ENCODE measurements around the gene EFNA5.

The EFNA5 gene

DNA sequence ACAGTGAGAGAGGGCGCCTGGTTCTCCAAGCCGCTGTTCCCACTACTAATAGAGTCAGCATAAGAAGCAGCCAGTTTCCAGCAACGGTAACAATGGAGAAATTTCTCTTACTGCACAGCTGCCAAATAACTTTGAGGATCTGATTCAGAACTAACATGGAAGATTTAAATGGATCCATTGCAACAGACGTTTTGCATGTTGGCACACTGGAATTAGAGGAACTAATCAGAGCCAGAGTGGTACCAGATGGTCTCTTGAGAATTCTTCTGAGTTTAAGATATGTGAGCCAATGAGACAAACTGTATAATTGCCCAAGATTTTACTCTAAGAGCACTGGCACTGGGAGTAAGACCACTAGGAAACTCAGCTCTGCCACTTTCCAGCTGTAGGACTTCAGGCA lies 186.5 kb downstream of the EFNA5 start:
- no peak for DNase-seq

- no peak for DNase-seq
Measured at GRCh38 chr5:107483231-107484024, 187.3 kb downstream of the EFNA5 start.

DNA sequence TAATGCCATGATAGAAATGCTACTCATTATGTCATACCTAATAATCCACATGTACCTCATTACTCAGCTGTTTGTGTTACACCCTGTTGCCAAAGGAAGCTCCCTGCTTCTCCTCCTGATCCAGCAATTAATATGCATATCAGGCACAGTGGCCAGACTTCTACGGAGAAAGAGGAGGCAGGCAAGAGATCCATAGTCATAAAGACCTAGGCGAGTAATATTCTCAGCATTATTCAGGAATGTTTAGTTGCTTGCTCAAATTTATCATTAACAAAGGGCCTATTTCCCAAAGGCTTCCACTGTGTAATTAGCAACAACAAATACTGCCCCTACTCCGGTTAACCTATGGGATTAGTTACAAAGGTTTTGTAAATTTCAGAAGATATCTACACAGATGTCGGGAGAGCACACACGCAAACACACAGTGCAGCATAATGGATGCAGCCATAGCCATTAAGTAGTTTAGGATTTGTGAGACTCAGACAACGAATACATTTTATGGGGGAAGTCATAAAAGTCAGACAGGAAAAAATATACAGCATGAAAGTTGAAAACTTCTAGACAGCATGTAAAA lies 192.6 kb downstream of the EFNA5 start:
- DNase-seq, result no peak

DNA sequence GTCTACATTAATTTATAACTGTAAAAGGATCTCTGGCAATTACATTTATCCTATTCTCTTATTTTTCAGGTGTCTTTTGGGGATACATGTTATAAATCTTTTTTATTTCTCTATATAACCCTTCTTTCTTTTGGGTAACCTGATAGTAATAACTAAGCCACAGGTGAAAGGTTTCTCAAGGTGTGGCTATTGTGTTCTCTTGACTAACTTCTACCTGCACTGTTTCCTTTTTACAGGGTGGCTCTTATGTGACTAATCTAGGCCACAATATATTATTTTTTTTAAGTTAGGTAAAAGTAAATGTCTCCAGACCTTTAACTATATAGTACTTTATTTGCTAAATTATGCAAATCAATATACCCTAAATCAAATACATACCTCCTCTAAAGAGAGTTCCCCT lies 193.2 kb downstream of the EFNA5 start:
- no peak for DNase-seq

GRCh38 chr5:107476783-107477182 lies 194.0 kb downstream of the EFNA5 start:
- DNase-seq, result no peak

DNA sequence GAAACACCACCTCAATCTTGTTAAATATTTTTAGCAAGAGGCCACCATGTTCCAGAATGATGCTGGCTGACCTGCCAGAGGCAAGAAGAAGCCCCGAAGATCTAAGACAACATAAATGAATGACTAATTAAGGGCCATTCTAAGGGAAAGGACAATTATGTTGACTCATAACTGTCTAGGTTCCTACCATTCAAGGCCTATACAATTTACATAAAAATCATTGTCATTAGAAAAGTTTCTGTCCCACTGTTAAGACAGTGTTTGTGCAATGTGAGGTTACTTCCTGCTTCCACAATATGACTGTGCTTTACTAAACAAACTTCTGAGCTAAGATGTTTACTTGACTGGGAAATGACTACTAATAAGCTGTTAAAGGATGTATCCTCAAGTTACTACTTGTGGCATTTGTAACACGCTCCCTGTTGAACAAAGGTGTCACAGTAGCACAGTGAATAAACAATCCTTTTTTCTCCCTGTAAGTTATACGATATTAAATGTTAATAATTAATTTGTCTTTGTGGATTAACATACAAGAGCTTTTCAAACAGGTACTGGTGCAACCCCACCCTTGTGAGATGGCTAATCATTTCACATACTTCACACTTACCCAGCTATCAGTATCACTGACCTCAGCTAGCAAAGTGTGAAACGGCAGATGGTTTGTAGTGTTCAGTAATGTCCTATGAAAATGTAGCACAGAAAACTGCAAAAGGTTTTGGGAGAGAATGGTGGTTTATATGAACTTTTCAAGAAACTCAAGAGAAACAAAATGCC lies 195.8 kb downstream of the EFNA5 start:
- no peak for DNase-seq

- DNase-seq, result no peak
Measured at GRCh38 chr5:107474361-107474715, 196.4 kb downstream of the EFNA5 start.

GRCh38 chr5:107472620-107473064 lies 198.1 kb downstream of the EFNA5 start:
- DNase-seq, result no peak

GRCh38 chr5:107470295-107470582 lies 200.5 kb downstream of the EFNA5 start:
- DNase-seq, result no peak

DNA sequence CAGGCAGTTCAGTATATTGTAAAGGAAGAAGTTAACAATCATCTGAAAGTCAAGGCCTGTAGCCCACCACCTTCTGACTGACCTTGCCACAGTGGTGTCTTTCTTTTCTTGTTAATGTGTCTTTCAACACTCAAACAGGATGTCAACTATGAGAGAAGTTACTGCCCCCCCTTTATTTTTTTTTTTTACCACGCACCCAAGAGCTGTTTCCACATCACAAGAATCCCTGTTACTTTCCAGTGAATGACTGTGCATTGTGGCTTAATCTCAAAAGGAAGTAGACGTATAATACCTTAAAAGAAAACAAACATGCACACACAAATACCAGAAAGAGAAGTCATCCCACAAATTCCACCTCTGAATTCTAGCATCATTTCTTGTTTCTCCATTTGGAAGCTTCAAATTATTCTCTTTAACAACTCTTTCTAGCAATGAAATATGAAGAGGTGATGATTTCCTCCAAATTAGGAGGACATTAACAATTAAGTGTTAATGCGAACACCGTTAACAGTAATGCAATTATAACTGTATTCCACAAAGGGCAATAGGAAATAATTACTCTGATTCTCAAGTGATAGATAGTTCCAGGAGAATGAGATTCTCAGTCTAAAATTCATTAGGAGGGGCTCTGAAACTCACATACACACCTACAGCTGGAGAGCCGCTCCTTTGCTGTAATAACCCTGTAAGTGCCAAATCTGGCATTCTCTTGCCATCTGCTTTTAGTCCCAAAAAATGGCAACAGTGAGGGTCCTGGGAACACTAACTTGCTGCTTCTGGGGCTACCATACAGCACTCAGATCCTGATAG lies 201.0 kb downstream of the EFNA5 start:
- no peak for DNase-seq

GRCh38 chr5:107469064-107469463 lies 201.7 kb downstream of the EFNA5 start:
- DNase-seq, result no peak

DNA sequence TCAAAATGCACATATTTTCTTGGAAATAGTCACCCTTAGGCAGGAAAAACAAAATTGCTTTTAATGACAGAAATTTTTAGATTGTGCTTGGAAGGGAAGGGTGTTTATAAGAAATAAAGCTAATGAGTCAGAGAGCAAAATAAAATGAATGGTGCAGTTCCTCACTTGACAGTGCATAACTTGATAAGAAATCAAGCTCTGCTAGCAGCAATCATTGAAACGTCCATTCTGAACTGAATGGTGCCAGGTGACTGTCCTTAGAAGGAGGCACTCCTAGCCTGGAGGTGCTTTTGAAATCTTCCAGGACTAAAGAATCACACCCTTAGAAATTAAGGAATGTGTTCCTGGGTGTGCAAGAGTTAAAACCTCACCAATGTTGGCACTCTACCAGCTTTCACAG lies 202.5 kb downstream of the EFNA5 start:
- DNase-seq, result no peak

- no peak for DNase-seq
Measured at GRCh38 chr5:107467137-107467932, 203.4 kb downstream of the EFNA5 start.

DNA sequence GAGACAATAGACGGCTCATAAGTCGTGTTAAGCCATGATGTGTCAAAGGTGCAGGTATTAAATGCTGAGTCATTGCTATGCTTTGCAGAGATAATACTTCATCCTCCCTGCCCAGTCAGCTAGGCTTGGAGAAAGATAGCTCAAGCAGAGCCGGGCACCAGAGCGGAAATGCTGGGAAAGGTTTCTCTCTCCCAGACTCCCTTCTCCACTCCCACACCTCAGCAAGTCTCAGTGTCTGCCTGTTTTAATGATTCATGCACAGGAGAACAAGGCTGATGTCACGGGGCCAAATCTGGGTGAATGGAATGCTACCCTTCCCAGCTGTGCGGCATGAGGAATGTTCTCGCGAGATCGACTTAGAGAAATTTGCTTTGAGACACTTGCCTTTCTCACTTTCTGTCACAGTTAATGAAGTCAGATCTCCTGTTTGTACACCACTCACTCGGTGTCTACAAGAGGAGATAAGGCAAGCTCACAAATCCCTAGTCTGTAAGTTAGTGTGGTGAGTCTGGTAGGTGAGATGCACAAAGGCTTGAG lies 204.4 kb downstream of the EFNA5 start:
- no peak for DNase-seq

DNA sequence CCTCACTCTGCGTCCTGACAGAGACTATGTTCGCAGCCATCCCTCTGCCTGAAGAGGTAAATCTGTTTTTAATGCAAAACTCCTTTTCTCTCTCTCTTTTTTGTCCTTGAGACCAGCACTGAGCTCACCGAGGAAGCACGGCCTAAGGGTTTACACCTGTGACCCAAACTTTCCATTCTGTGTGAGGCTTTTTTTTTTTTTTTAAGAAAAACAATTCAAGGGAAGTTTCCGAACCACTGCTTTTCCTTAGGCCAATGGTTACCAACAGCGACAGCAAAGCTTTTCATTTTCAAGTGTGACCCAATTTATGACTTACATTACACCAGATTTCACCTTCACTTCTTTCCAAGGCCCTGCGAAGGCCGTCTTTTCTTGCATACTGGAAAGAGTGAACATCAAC lies 205.9 kb downstream of the EFNA5 start:
- DNase-seq, result no peak

DNA sequence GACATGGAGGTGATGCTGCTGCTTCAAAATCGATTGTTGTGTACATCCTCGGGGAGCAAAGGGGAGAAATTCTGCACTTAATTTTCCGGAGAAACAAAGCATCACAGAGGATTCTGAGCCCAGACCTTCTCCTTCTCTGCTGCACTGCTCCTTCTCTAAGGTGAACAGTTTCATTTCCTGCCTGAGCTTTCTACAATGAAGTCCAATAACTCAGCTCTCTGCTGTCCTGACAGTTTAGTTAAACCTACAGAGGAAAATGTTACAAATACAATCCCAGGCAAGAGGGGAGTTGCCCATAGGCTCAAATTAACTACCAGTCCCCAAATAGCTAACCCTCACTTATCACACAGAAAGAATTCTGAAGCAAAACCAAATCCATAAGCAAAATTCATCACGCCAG lies 206.3 kb downstream of the EFNA5 start:
- no peak for DNase-seq

GRCh38 chr5:107463731-107464130 lies 207.0 kb downstream of the EFNA5 start:
- no peak for DNase-seq

- no peak for DNase-seq
Measured at GRCh38 chr5:107461770-107462169, 209.0 kb downstream of the EFNA5 start.

- DNase-seq, result no peak
Measured at GRCh38 chr5:107460789-107461188, 209.9 kb downstream of the EFNA5 start.

DNA sequence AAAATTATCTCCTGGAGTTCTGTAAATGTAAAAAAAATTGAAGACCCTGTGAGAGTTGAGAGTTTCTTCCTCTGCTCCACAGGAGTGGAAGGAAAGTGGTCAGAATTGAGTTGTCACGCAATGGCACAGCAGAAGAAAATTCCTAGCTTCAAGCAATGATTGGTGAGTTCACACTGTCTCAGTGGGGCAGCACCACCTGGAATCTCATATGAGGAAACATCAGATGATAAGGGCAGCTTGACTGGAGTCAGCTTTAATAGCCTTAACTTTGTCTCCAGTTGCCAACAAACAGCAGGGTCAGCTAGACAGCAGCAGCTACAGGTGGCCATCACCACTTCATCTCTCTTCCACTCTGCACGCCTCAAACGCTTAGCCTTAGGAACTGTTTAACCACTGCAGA lies 211.1 kb downstream of the EFNA5 start:
- DNase-seq, result no peak

GRCh38 chr5:107458322-107458721 lies 212.4 kb downstream of the EFNA5 start:
- no peak for DNase-seq

- no peak for DNase-seq
Measured at GRCh38 chr5:107457881-107458280, 212.9 kb downstream of the EFNA5 start.
